ENCODE data around the gene CCN6.

- TF ChIP-seq CTCF (IDR thresholded peaks at IDR 0.05): no peak
- no peak for TF ChIP-seq POLR2A (IDR thresholded peaks at IDR 0.05)
Measured at GRCh38 chr6:112114577-112115223, 60.8 kb downstream of the CCN6 start.
